Subcutaneous adipose tissue (tissue), 4 donors: ENCODE data around the gene PIGZ. TPM values are rescaled to one million over a fixed set of nuclear protein-coding genes. Genes with fewer than 3 reads are reported as not detected.

Experiments
- total RNA-seq, 4 donors: library from RNA; depleted of rRNA; stranded (reverse); fragments of >200 nt; gene quantifications; one replicate each; pipeline ENCODE4 v1.1.0, GENCODE V29; 2016
- TF ChIP-seq, protein P1 (sequence below): fragments of 450-650 bp; IDR thresholded peaks from one replicate; pipeline ENCODE4 v1.5.1; 2016; ENCODE audit warnings: low read depth, mild to moderate bottlenecking, control low read depth, antibody characterized with exemption, moderate library complexity

The PIGZ gene
- total RNA-seq, 4 donors from 2014 or later = 8.8 to 18.5 (median 17.0) TPM

DNA sequence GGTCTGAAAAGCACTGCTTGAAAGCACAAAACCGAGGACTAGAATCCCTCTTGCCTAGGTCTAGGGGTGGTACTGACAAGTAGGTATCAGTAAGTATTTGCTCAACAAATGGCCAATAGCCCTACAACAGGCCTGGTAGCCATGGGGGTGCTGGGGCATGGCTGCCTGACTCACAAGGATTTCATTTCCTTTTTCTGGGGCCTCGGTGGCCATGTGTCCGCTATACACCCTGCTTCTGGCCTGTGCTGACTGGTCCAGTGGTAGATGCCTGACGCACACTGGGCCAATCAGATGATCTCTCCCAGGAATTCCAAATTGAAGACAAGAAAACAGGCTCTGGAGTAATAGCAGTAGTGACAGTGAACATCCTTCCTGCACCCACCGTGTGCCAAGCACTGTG lies 31.6 kb upstream of the PIGZ start:
- TF ChIP-seq, protein P1, sequence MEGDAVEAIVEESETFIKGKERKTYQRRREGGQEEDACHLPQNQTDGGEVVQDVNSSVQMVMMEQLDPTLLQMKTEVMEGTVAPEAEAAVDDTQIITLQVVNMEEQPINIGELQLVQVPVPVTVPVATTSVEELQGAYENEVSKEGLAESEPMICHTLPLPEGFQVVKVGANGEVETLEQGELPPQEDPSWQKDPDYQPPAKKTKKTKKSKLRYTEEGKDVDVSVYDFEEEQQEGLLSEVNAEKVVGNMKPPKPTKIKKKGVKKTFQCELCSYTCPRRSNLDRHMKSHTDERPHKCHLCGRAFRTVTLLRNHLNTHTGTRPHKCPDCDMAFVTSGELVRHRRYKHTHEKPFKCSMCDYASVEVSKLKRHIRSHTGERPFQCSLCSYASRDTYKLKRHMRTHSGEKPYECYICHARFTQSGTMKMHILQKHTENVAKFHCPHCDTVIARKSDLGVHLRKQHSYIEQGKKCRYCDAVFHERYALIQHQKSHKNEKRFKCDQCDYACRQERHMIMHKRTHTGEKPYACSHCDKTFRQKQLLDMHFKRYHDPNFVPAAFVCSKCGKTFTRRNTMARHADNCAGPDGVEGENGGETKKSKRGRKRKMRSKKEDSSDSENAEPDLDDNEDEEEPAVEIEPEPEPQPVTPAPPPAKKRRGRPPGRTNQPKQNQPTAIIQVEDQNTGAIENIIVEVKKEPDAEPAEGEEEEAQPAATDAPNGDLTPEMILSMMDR = no peak

DNA sequence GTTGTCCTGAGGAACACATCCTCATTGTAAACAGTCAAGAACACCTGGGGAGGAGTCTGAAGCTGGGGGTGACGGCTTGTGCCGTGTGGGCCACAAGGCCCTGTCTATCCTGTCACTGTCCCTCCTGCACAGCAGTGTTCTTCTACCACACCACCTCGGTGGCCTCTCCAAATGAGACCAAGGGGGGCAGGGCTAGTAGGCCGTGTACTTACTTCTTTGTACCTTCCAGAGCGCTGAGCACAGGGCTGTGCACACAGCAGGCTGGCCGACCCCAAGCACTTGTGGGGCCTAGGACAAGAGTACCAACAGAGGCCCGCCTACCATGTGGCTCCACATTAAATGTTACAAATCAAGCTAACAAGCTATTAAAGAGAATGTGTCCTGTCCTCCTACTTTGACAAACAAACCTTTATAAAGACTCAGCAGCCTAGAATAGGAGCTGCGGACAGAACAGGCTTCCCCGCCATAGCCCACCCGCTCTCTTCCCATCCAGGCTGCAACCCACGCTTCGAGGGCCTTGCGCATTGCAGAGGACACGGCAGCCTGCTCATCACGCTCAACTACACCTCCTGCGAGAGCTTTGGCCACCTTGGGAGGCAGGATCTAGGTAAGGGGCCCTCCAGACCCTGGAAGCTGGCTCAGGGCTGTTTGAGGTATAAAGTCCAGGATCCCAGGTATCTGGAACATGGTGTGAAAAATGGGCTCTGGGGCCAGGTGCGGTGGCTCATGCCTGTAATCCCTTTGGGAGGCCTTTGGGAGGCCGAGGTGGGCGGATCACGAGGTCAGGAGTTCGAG lies 30.5 kb upstream of the PIGZ start:
- TF ChIP-seq, protein P1 = no peak

DNA sequence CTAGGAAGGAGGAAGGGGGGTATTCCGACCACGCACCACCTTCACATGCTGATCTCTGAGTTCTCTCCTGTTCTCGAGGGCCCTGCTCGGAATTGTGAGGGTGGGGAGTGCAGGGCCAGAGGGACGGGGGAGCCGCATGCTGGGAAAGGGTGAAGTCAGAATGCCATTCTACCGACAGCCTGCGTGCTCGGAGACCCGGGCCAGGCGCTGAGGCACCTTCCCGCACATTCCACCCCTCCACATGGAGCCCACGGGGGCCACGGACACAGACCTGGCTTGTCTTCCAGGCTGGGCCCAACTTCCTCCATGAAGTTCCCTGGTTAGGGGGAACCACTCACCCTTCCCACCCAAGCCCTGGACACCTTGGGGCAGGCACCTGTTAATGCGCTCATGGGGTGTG lies 28.7 kb upstream of the PIGZ start:
- TF ChIP-seq, protein P1 = no peak

DNA sequence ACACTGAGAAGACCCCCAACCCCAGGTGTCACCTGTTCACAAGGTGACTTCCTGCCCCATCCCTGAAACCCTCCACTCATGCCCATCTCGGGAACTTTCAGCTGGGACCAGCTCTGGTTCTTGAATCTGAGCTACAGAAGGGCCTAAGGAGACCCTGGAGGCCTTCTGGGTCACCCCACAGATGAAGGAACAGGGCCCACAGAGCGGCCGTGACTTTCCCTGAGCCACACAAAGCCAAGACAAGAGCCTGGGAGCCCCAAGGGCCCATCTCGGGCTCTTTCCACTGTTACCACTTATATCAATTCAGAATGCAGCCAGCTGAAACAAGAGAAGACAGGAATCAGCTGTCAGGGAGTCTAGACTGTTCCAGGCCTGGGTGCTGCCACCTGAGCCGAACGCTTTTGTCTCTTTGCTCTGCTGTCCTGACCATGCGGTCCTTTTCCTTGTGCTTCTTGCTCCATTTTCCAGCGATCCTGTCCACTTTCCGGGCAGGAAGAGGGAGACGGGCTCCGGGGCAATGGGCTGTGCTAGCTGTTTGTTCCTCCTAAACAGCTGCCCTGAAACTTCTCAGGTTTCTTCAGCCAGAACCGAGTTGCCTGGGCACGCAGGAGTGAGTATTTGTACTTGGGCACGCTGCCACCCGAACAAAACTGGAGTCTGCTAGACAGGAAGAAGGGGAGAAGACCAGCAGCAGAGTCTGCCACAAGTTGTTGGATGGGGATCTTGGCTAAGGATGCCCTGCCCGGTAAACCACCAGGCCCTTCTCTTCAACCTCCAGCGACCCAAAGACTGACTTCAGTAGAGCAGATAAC lies 28.0 kb upstream of the PIGZ start:
- TF ChIP-seq, protein P1 = no peak

DNA sequence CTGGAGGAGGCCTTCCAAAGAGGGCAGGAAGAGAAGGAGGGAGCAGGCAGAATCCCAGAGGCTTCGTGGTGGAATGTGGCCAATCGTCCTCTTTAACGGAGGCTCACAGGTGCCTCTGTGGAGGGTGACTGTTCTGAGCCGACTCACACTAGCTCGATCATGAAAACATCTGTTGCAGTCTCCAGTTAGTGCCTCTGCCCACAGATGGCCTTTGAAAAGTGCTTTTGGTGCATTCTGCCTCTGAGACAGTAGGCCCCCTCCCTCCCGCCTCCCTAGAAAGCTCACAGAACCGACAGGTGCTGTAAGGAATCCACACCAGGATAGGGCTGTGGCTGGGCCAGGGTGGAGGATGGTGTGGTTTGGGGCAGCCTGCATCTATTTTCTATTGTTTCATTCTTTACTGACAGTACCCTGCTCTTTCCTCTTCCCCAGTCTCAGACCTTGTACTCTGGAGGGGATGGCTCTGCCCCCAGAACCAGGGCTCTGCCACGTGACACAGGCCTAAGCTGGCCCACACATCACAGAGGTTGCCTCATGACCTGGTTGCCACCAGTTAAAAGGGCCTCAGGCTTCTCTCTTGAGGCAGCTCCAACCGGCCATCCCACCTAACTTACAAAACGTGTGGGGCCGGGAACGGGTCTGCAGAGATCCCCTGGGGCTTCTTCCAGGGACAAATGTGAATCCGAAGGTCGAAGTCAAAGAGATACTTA lies 27.2 kb upstream of the PIGZ start:
- TF ChIP-seq, protein P1 = no peak

DNA sequence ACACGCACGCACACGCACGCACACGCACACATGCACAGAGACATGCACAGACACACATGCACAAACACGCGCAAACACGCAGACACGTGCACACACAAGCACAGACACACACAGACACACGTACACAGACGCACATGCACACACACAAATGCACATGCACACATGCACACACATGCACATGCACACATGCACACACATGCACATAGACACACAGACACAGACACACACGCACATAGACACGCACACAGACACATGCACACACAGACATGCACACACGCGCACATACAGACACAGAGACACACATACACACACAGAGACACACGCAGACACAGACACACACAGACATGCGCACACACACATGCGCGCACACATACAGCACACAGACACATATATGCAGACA lies 26.4 kb upstream of the PIGZ start:
- TF ChIP-seq, protein P1 = no peak

DNA sequence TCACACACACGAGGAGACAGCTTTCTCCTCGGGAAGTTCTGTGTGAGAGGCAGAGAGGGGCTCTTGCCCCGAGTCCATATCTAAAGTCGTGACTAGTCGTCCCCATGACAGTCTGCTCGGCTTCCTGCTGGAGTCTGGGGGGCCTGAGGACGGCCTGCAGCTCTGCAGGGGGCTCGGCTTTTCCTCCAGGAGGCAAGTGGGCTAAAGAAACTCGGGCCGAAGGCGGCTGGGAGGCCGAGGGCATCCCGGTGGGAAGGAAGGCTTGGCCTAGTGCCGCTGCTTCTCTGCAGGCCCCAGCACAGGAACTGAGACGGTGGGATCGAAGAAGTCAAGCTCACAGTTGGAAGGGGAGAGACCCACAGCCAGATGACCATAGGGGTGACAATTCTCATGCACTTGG lies 25.4 kb upstream of the PIGZ start:
- TF ChIP-seq, protein P1 = no peak
